GM12878 (cell line): Measurements from ENCODE around the gene CGB2. TPM values are rescaled to one million over a fixed set of nuclear protein-coding genes. Genes with fewer than 3 reads are reported as not detected.

Experiments used
- BACH1 ChIP-seq: fragments of 450-650 bp; IDR thresholded peaks from 2 replicates; pipeline ENCODE4 v1.6.1; 2017; ENCODE audit warnings: mild to moderate bottlenecking, borderline replicate concordance
- BCLAF1 ChIP-seq: fragments of 450-650 bp; IDR thresholded peaks from 2 replicates; pipeline ENCODE4 v1.6.1; 2017; ENCODE audit warnings: antibody characterized with exemption, mild to moderate bottlenecking, moderate library complexity
- CREB1 ChIP-seq: IDR thresholded peaks from 2 replicates; pipeline ENCODE4 v1.6.1; 2012; ENCODE audit warnings: low read depth, mild to moderate bottlenecking, inconsistent platforms
- FOXM1 ChIP-seq: IDR thresholded peaks from 2 replicates; pipeline ENCODE4 v1.6.1; 2012; ENCODE audit warnings: low read depth, mild to moderate bottlenecking, inconsistent platforms, low read length, moderate library complexity
- HSF1 ChIP-seq: fragments of 150-350 bp; IDR thresholded peaks from 2 replicates; pipeline ENCODE4 v1.6.1; 2014; ENCODE audit warnings: mild to moderate bottlenecking, low read depth, low read length
- JUND ChIP-seq: IDR thresholded peaks from 2 replicates; pipeline ENCODE4 v1.6.1; 2012; ENCODE audit warnings: low read depth, mild to moderate bottlenecking, low read length, improper control_type of control experiment, moderate library complexity
- LARP7 ChIP-seq: fragments of 450-650 bp; IDR thresholded peaks from 2 replicates; pipeline ENCODE4 v1.6.1; 2017; ENCODE audit warnings: mild to moderate bottlenecking
- MLLT1 ChIP-seq: fragments of 450-650 bp; IDR thresholded peaks from 2 replicates; pipeline ENCODE4 v1.6.1; 2016; ENCODE audit warnings: mild to moderate bottlenecking
- NR2F1 ChIP-seq: fragments of 450-650 bp; conservative IDR thresholded peaks from 2 replicates; pipeline ENCODE4 v1.6.1; 2017; ENCODE audit warnings: mild to moderate bottlenecking
- PAX5 ChIP-seq: IDR thresholded peaks from 2 replicates; pipeline ENCODE4 v1.6.1; 2011; ENCODE audit warnings: low read depth, low read length, borderline replicate concordance
- POLR2AphosphoS2 ChIP-seq: IDR thresholded peaks from 2 replicates; pipeline ENCODE4 v1.6.1; 2011; ENCODE audit warnings: low read depth, mild to moderate bottlenecking, low read length, improper control_type of control experiment, moderate library complexity
- POU2F2 ChIP-seq: IDR thresholded peaks from 3 replicates; pipeline ENCODE4 v1.6.1; 2011; ENCODE audit warnings: low read depth, mild to moderate bottlenecking, low read length, borderline replicate concordance
- RBBP5 ChIP-seq: fragments of 200-600 bp; sonication (generic); conservative IDR thresholded peaks from 2 replicates; pipeline ENCODE4 v1.6.1; 2016
- SIN3A ChIP-seq: IDR thresholded peaks from 2 replicates; pipeline ENCODE4 v1.6.1; 2012; ENCODE audit warnings: low read depth, low read length, improper control_type of control experiment
- SMARCA5 ChIP-seq: fragments of 450-650 bp; IDR thresholded peaks from 2 replicates; pipeline ENCODE4 v1.6.1; 2017; ENCODE audit warnings: mild to moderate bottlenecking
- SRF ChIP-seq, 2 experiments: IDR thresholded peaks; 2 replicates each; pipeline ENCODE4 v1.6.1; 2011; ENCODE audit warnings: low read depth in 2 of 2, low read length in 2 of 2, mild to moderate bottlenecking in 1 of 2, moderate library complexity in 1 of 2
- STAT1 ChIP-seq: fragments of 450-650 bp; conservative IDR thresholded peaks from 2 replicates; pipeline ENCODE4 v1.6.1; 2014; ENCODE audit warnings: antibody characterized with exemption, mild to moderate bottlenecking
- STAT3 ChIP-seq: IDR thresholded peaks from 2 replicates; pipeline ENCODE4 v1.6.1; 2011; ENCODE audit warnings: low read depth, low read length, improper control_type of control experiment
- polyA plus RNA-seq, 11 experiments: library from polyadenylated mRNA; depleted of rRNA in 4 of 11; unstranded in 6 of 11; stranded (reverse) in 5 of 11; fragments of >200 nt; fragmentation: Nextera tagmentation in 4 of 11; fragmentation: Illumina TruSeq in 1 of 11; extraction: Ambion mirVana in 4 of 11; extraction: Trizol in 1 of 11; gene quantifications; 1 replicate in 1 of 11; 2 replicates in 10 of 11; pipeline versions ENCODE4 v1.2.1 to v1.2.3, GENCODE V29; 2011 to 2016; ENCODE audit warnings: inconsistent platforms in 2 of 11, missing spikeins in 2 of 11, low read depth in 1 of 11
- total RNA-seq, 4 experiments: library from RNA; depleted of rRNA in 3 of 4; stranded (reverse); fragments of >200 nt in 3 of 4; fragmentation: Illumina TruSeq in 1 of 4; extraction: Trizol in 1 of 4; gene quantifications; 2 replicates each; pipeline versions ENCODE4 v1.2.1 to v1.2.3, GENCODE V29; 2013 to 2021
- TF ChIP-seq, protein P1 (sequence below): fragments of 450-650 bp; IDR thresholded peaks from 2 replicates; pipeline ENCODE4 v1.6.1; 2018; ENCODE audit warnings: borderline replicate concordance, mild to moderate bottlenecking; ENCODE audit not compliant: partially characterized antibody

Gene CGB2
- total and polyA plus RNA-seq, 10 of the 15 experiments (the other 5 are each of a cell fraction or from before 2014, with no cell fraction given): 0.20 to 0.37 TPM; not detected in 8

- peak; percentile 88 for TF ChIP-seq HSF1
- TF ChIP-seq MLLT1: peak; percentile 66; the same call in 1 of the 2 replicates
- TF ChIP-seq POLR2AphosphoS2: peak; percentile 69
- TF ChIP-seq BACH1: 0 out of 2 replicates have a peak, but pooled peaks have one; percentile 40
- TF ChIP-seq, protein P1, sequence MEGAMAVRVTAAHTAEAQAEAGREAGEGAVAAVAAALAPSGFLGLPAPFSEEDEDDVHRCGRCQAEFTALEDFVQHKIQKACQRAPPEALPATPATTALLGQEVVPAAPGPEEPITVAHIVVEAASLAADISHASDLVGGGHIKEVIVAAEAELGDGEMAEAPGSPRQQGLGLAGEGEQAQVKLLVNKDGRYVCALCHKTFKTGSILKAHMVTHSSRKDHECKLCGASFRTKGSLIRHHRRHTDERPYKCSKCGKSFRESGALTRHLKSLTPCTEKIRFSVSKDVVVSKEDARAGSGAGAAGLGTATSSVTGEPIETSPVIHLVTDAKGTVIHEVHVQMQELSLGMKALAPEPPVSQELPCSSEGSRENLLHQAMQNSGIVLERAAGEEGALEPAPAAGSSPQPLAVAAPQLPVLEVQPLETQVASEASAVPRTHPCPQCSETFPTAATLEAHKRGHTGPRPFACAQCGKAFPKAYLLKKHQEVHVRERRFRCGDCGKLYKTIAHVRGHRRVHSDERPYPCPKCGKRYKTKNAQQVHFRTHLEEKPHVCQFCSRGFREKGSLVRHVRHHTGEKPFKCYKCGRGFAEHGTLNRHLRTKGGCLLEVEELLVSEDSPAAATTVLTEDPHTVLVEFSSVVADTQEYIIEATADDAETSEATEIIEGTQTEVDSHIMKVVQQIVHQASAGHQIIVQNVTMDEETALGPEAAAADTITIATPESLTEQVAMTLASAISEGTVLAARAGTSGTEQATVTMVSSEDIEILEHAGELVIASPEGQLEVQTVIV: peak; percentile 33
- no peak for TF ChIP-seq BCLAF1
- 0 out of 2 replicates have a peak, but pooled peaks have one; percentile 12 for TF ChIP-seq NR2F1
- TF ChIP-seq RBBP5: no peak
- peak; percentile 97 for TF ChIP-seq POU2F2
- TF ChIP-seq LARP7: 0 out of 2 replicates have a peak, but pooled peaks have one; percentile 7
- TF ChIP-seq SIN3A: peak; percentile 87
- no peak for TF ChIP-seq STAT3
- TF ChIP-seq SRF (IDR thresholded peaks at IDR 0.05; ENCODE audit: low read depth in 2 of 2, low read length in 2 of 2): no peak
- TF ChIP-seq SMARCA5: peak; percentile 85; the same call in 1 of the 2 replicates
- peak; percentile 86; the same call in 1 of the 2 replicates for TF ChIP-seq STAT1
- TF ChIP-seq CREB1: peak; percentile 80
- TF ChIP-seq JUND: 0 out of 2 replicates have a peak, but pooled peaks have one; percentile 32
- no peak for TF ChIP-seq FOXM1
- peak; percentile 46; the same call in 1 of the 2 replicates for TF ChIP-seq PAX5
Measured at GRCh38 chr19:48993175-48994034, 38.3 kb upstream of the CGB2 start, which contains the start of the genes GYS1 and RUVBL2 (continued).
